HG03460 (cell line): ENCODE data around the gene FGGY.

Source experiments
- ATAC-seq: cut with Tn5 transposase; IDR thresholded peaks from one replicate; pipeline ENCODE4 v1.9.1; 2021; ENCODE audit not compliant: unreplicated experiment

The FGGY gene

GRCh38 chr1:59378621-59379370, 81.9 kb downstream of the FGGY start:
- no peak for ATAC-seq

GRCh38 chr1:59379371-59379728, 82.5 kb downstream of the FGGY start:
- ATAC-seq, result no peak

GRCh38 chr1:59383963-59384362, 87.1 kb downstream of the FGGY start:
- ATAC-seq, result no peak

GRCh38 chr1:59384443-59384842, 87.5 kb downstream of the FGGY start:
- no peak for ATAC-seq

GRCh38 chr1:59388191-59388590, 91.3 kb downstream of the FGGY start:
- ATAC-seq, result no peak

- ATAC-seq, result no peak
Measured at GRCh38 chr1:59389847-59390246, 93.0 kb downstream of the FGGY start.

GRCh38 chr1:59390307-59390706, 93.4 kb downstream of the FGGY start:
- ATAC-seq, result no peak

- ATAC-seq, result no peak
Measured at GRCh38 chr1:59391212-59392179, 94.6 kb downstream of the FGGY start.

- no peak for ATAC-seq
Measured at GRCh38 chr1:59393211-59394180, 96.6 kb downstream of the FGGY start.

GRCh38 chr1:59394706-59395425, 98.0 kb downstream of the FGGY start:
- no peak for ATAC-seq

- ATAC-seq, result no peak
Measured at GRCh38 chr1:59396387-59396786, 99.5 kb downstream of the FGGY start.

- no peak for ATAC-seq
Measured at GRCh38 chr1:59397139-59397858, 100.4 kb downstream of the FGGY start.

GRCh38 chr1:59399642-59400041, 102.7 kb downstream of the FGGY start:
- no peak for ATAC-seq

GRCh38 chr1:59401581-59401980, 104.7 kb downstream of the FGGY start:
- no peak for ATAC-seq

GRCh38 chr1:59404796-59405195, 107.9 kb downstream of the FGGY start:
- ATAC-seq, result no peak

- ATAC-seq, result no peak
Measured at GRCh38 chr1:59406437-59407164, 109.7 kb downstream of the FGGY start.

GRCh38 chr1:59408608-59409240, 111.8 kb downstream of the FGGY start:
- ATAC-seq, result no peak

GRCh38 chr1:59409549-59409948, 112.7 kb downstream of the FGGY start:
- no peak for ATAC-seq

GRCh38 chr1:59409986-59410385, 113.1 kb downstream of the FGGY start:
- no peak for ATAC-seq
